Liver (tissue), 3 donors: ENCODE measurements around the gene THG1L.

ENCODE experiments used
- ATF3 ChIP-seq: IDR thresholded peaks from 2 replicates; pipeline ENCODE4 v1.6.1; 2016; ENCODE audit warnings: antibody characterized with exemption
- CTCF ChIP-seq: fragments of 150-350 bp; IDR thresholded peaks from 2 replicates; pipeline ENCODE4 v1.5.1; 2017; ENCODE audit warnings: improper control_type of control experiment, low read depth, low read length; ENCODE audit not compliant: missing input control
- EGR1 ChIP-seq, 2 donors: IDR thresholded peaks; 2 replicates each; pipeline ENCODE4 v1.6.1; 2016 to 2018; ENCODE audit warnings: antibody characterized with exemption in 2 of 2, low read depth in 2 of 2
- HNF4A ChIP-seq, 2 donors: conservative IDR thresholded peaks; 2 replicates each; pipeline ENCODE4 v1.6.1; 2016; ENCODE audit warnings: antibody characterized with exemption in 2 of 2, mild to moderate bottlenecking in 2 of 2
- HNF4G ChIP-seq: IDR thresholded peaks from 2 replicates; pipeline ENCODE4 v1.6.1; 2016; ENCODE audit warnings: antibody characterized with exemption
- RAD21 ChIP-seq, 2 donors: IDR thresholded peaks; 2 replicates each; pipeline ENCODE4 v1.6.1; 2016; ENCODE audit warnings: antibody characterized with exemption in 2 of 2, mild to moderate bottlenecking in 2 of 2
- REST ChIP-seq: IDR thresholded peaks from 2 replicates; pipeline ENCODE4 v1.6.1; 2016; ENCODE audit warnings: antibody characterized with exemption, mild to moderate bottlenecking
- SP1 ChIP-seq: IDR thresholded peaks from 2 replicates; pipeline ENCODE4 v1.6.1; 2018; ENCODE audit warnings: antibody characterized with exemption, mild to moderate bottlenecking
- TAF1 ChIP-seq: conservative IDR thresholded peaks from 2 replicates; pipeline ENCODE4 v1.6.1; 2016; ENCODE audit warnings: antibody characterized with exemption, mild to moderate bottlenecking
- YY1 ChIP-seq: IDR thresholded peaks from 2 replicates; pipeline ENCODE4 v1.6.1; 2016; ENCODE audit warnings: antibody characterized with exemption, mild to moderate bottlenecking
- ZBTB33 ChIP-seq: IDR thresholded peaks from 2 replicates; pipeline ENCODE4 v1.6.1; 2016; ENCODE audit warnings: antibody characterized with exemption
- donor health status: healthy.
- donor health status: healthy.

- TF ChIP-seq CTCF (no peak), REST (no peak), SP1 (no peak), YY1 (no peak), ZBTB33 (no peak), ATF3 (no peak), EGR1 (IDR thresholded peaks at IDR 0.05; ENCODE audit: low read depth in 2 of 2) (no peak), HNF4A (conservative IDR thresholded peaks at IDR 0.05) (no peak), TAF1 (no peak), RAD21 (IDR thresholded peaks at IDR 0.05) (no peak), HNF4G (no peak)
Observed at GRCh38 chr5:157747766-157748700, 16.8 kb downstream of the THG1L start.
